OCI-LY3 (cell line): ENCODE results near the gene TNFAIP2.

Experiments used
- H2AFZ ChIP-seq: fragments of 200-600, 300-600 bp; shearing (Covaris generic); 2 replicates; pipeline ENCODE4 v1.6.0; 2014; ENCODE audit warnings: antibody characterized with exemption, low read depth, low read length
- H3K27ac ChIP-seq: fragments of 200-600, 300-600 bp; sonication (generic); 2 replicates; pipeline ENCODE4 v1.5.1; 2014; ENCODE audit warnings: mild to moderate bottlenecking, low read length, moderate library complexity, mixed read lengths
- H3K27me3 ChIP-seq: fragments of 200-600, 300-600 bp; sonication (generic); 2 replicates; pipeline ENCODE4 v1.6.1; 2014; ENCODE audit warnings: low read depth, low read length, mixed read lengths
- H3K36me3 ChIP-seq: fragments of 200-600, 300-600 bp; sonication (generic); replicated peaks from 2 replicates; pipeline ENCODE3; 2014; ENCODE audit warnings: low read depth, low read length, mixed read lengths
- H3K4me1 ChIP-seq: fragments of 300-600, 200-600 bp; sonication (generic); 2 replicates; pipeline ENCODE4 v1.6.1; 2014; ENCODE audit warnings: low read length, mixed read lengths
- H3K4me2 ChIP-seq: fragments of 200-600, 300-600 bp; sonication (generic); 2 replicates; pipeline ENCODE4 v1.6.1; 2014; ENCODE audit warnings: low read length, mixed read lengths
- H3K4me3 ChIP-seq: fragments of 300-600, 200-600 bp; sonication (generic); 2 replicates; pipeline ENCODE4 v1.5.1; 2014; ENCODE audit warnings: antibody characterized with exemption, mild to moderate bottlenecking, low read length, moderate library complexity
- H3K79me2 ChIP-seq: fragments of 300-600, 200-600 bp; shearing (Covaris generic); 2 replicates; pipeline ENCODE4 v1.6.1; 2014; ENCODE audit warnings: mild to moderate bottlenecking, low read length, mixed read lengths
- H3K9ac ChIP-seq: fragments of 300-600, 200-600 bp; shearing (Covaris generic); 2 replicates; pipeline ENCODE4 v1.6.0; 2014; ENCODE audit warnings: mild to moderate bottlenecking, low read length, moderate library complexity
- H3K9me3 ChIP-seq: fragments of 200-600, 300-600 bp; shearing (Covaris generic); 2 replicates; pipeline ENCODE4 v1.6.1; 2014; ENCODE audit warnings: low read length, mixed read lengths; ENCODE audit not compliant: insufficient read depth
- H4K20me1 ChIP-seq: fragments of 200-600, 300-600 bp; sonication (generic); 2 replicates; pipeline ENCODE4 v1.6.1; 2016; ENCODE audit warnings: low read length, mixed read lengths; ENCODE audit not compliant: insufficient read depth
- CTCF ChIP-seq: fragments of 200-600, 300-600 bp; sonication (generic); IDR thresholded peaks from 2 replicates; pipeline ENCODE4 v1.5.1; 2014; ENCODE audit warnings: antibody characterized with exemption, low read length, low read depth
- EZH2phosphoT487 ChIP-seq: fragments of 200-600 bp; shearing (Covaris generic); IDR thresholded peaks from 2 replicates; pipeline ENCODE4 v1.6.1; 2018; ENCODE audit warnings: antibody characterized with exemption, mixed run types, low read depth

TNFAIP2 gene

GRCh38 chr14:103108749-103109207 is 14.5 kb upstream of the TNFAIP2 start:
- peak overlapping the region; percentile 46 for H3K27ac ChIP-seq
- no peaks in the 10 kb centered on the region for H3K9me3 ChIP-seq
- peak overlapping the region; percentile 51 for H3K4me2 ChIP-seq
- peaks cover 82% of the 10 kb centered on the region for H3K4me1 ChIP-seq
- peak overlapping the region; percentile 40 for H3K9ac ChIP-seq
- H4K20me1 ChIP-seq: no peaks in the 10 kb centered on the region
- H3K79me2 ChIP-seq: no peaks in the 10 kb centered on the region
- TF ChIP-seq CTCF (no peak), EZH2phosphoT487 (no peak)
- H3K27me3 ChIP-seq: no peaks in the 10 kb centered on the region
- no peak overlapping the region for H2AFZ ChIP-seq
- H3K4me3 ChIP-seq: 0 out of 2 replicates have a peak overlapping the region, but pooled peaks have one; percentile 12
- H3K36me3 ChIP-seq: no peaks in the 10 kb centered on the region

- H3K36me3 ChIP-seq: no peaks in the 10 kb centered on the region
- H3K4me3 ChIP-seq: peak overlapping the region; percentile 46
Measured at GRCh38 chr14:103109535-103110441, 13.5 kb upstream of the TNFAIP2 start.

GRCh38 chr14:103110681-103111231 is 12.5 kb upstream of the TNFAIP2 start:
- Histone ChIP-seq H2AFZ (no peak overlapping the region), H3K4me1 (peaks cover 93% of the 10 kb centered on the region), H3K9ac (peak overlapping the region; percentile 70)

More at GRCh38 chr14:103109535-103110441, 13.5 kb upstream of the TNFAIP2 start:
- Histone ChIP-seq H3K27ac (peak overlapping the region; percentile 92), H3K27me3 (no peaks in the 10 kb centered on the region), H3K4me2 (peak overlapping the region; percentile 79), H3K9ac (peak overlapping the region; percentile 59), H3K9me3 (no peaks in the 10 kb centered on the region), H4K20me1 (no peaks in the 10 kb centered on the region), H3K79me2 (no peaks in the 10 kb centered on the region), H3K4me1 (peaks cover 92% of the 10 kb centered on the region), H2AFZ (no peak overlapping the region)
- no peak for TF ChIP-seq CTCF
- TF ChIP-seq EZH2phosphoT487: no peak

More at GRCh38 chr14:103110681-103111231, 12.5 kb upstream of the TNFAIP2 start:
- Histone ChIP-seq H4K20me1 (no peaks in the 10 kb centered on the region), H3K27ac (peak overlapping the region; percentile 92), H3K4me2 (peak overlapping the region; percentile 79), H3K9me3 (no peaks in the 10 kb centered on the region), H3K27me3 (no peaks in the 10 kb centered on the region), H3K4me3 (peak overlapping the region; percentile 67), H3K79me2 (no peaks in the 10 kb centered on the region), H3K36me3 (no peaks in the 10 kb centered on the region)
- TF ChIP-seq CTCF (no peak), EZH2phosphoT487 (no peak)
